HG02981 (cell line): Measurements from ENCODE around the gene TMEM52B.
A peak's percentile ranks its signal among the peaks of the same experiment; 100 is the strongest.
"Not testable (repeated sequence)": the region's sequence is repeated elsewhere in the genome, so short reads cannot be mapped to it uniquely, and the experiment has no call there.

Experiments
- ATAC-seq: cut with Tn5 transposase; IDR thresholded peaks from one replicate; pipeline ENCODE4 v1.9.1; 2021; ENCODE audit warnings: mild to moderate bottlenecking, moderate library complexity; ENCODE audit not compliant: unreplicated experiment

The TMEM52B gene

DNA sequence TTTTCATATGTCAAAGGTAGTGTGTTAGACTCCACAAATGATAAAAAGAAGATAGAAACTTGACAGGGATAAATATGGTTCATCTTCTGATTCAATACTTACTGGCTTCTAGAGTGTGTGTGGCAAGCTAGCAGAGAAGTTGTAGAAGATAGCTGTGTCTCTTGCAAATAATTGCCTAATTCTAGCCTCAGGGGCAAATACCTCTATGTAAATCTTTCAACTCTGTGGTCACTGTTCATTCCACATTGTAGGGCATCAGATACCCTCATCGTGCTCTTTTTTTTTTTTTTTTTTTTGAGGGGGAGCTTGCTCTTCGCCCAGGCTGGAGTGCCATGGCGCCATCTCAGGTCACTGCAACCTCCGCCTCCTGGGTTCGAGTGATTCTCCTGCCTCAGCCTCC, 8.6 kb upstream of the TMEM52B start:
- ATAC-seq = no peak

DNA sequence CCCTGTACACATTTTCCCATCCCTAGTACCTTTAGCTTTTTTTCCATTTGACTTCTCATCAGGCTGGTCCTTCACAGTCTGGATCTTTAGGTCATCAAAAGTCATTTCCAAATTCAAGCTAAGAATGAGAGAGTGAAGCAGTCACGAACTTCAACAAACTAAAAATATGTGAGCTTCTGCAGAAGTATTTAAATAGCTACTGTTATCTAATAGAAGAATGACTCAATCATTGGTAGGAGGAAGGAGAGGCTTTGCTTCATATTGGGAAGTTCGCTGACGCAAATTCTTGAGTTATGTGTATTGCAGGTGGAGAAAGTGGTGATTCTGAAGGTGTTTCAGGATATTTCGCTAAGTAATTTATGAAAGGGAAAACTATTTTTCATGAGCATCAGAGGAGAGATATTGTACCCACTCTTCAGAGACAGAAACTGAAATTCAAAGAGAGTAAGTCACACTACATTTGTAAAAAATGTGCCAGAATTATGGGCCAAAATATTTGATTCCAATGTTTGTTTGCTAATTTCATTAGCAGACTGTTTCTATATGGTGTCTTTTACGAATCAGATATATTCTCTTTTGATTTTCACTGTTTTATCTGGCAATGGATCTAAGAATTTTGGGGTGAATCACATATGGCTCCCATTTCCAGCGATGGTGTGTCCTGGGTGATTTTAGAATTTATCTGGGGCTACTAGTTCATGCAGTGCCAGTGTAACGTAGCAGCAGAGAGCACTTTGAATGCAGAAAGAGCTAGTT, 6.7 kb upstream of the TMEM52B start, which contains the start of gene OLR1:
Gene OLR1 (minus strand): TSS at position 160 of the 756 bp plus-strand sequence. CDS start 55 bp downstream, at position 105.
- no peak for ATAC-seq

DNA sequence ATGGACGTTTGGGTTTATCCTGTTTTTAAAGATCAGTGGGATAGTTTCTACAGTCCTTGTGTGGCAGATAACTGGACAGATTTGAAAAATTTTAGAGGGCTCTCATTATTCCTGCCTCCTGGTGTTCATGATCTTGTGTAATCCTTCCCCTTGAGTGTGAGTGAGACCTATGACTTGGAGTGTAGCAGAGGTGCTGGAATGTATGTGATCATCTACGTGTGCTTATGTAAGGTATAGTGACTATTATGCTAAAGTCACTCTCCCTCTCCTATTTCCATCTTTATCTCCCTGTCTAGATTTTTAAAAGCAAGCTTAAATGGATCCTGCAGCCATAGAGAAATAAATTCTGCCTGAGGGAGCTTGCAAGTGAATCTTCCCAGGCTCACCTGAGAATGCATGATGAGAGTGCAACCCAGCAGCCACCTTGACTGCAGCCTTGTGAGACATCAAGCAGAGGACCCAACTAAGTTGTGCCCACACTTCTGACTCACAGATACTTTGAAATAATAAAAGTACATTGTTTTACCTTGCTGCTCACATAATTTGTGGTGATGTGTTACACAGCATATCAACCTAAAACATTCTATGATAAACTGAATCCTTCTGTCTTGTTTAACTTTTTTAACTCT, 3.7 kb upstream of the TMEM52B start:
- no peak for ATAC-seq

DNA sequence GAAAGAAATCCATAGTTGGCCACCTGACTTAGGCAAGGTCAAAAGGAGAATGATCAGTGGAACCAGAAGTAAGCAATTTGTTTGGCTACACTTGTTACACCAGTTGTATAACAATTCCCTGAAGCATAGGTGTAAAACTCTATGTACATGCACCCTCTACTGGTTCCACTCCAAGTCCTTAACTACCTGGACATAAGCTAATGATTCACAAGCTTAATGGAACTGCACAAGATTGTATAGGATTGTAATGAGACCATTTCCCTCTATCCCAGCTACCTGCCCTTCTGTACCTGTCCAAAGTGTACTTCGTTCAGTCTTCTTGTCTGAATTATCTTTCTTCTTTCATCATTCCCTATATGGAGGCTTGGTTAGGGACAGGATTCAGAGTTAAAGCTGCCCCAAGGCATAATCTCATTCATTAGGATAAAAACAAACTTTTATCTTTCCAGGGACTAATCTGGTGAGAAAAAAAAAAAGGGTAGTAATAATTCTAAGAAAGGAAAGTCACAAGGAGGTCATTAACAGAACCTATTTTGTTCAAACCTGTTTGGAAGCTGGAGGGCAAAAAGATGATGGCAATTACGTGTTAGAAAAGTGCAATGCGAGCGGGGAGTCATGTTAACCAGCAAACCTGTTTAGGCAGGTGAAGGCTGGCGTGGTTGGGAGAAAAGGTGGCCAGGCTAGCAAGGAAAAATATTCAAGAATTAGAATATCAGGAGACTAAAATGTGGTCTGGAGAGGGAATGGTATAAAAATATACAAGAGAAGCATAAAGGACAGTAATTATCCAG, 2.8 kb upstream of the TMEM52B start:
- ATAC-seq = no peak

DNA sequence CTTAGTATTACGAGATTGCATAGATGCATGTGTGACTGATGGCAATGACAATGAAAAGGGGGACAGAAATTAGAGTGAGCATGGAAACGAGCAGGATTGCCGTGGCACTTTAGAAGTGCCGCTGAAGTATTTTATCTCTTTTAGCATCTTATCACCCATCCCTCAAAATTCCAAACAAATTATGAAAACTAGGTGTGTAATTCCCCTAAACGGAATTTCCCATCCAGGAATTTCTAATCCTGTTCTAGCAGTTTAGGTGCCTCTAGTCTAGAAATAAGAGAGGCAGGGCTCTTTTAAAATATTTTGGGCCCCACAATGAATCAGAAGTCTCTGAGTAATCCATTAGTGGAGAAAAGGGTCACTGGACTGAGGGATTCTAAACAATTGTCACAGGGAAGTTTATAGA, 947 bp downstream of the TMEM52B start:
- no peak for ATAC-seq

DNA sequence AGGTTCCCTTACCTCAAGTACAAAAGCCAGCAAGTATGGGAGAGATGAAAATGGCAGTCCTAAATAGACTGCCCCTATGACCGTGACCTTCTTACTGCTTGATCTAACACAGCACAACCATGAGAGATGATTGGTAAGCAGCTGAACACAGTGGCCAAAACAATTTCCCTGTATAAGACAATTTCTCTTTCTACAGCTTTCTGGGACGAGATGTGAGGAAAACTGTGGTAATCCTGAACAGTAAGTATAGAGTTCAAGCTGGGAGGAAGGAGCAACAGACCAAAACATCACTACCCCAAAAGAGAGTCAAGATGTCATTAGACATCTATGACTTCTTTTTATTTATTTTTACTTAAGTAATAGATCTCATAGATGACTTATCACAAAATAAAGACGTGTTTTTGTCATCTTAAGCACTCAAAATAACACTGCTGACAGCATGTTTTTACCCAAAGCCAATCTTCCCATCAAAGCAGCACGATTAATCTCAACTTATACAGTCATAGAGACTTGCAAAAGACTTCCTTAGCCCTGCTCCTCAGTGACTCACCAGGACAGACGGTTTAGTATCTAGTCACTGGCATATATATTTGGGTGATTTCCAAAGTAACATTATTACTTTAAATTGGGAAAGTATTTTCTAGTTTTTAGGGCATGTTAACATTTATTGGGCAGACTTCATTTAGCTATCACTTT, 3.7 kb downstream of the TMEM52B start:
- no peak for ATAC-seq

DNA sequence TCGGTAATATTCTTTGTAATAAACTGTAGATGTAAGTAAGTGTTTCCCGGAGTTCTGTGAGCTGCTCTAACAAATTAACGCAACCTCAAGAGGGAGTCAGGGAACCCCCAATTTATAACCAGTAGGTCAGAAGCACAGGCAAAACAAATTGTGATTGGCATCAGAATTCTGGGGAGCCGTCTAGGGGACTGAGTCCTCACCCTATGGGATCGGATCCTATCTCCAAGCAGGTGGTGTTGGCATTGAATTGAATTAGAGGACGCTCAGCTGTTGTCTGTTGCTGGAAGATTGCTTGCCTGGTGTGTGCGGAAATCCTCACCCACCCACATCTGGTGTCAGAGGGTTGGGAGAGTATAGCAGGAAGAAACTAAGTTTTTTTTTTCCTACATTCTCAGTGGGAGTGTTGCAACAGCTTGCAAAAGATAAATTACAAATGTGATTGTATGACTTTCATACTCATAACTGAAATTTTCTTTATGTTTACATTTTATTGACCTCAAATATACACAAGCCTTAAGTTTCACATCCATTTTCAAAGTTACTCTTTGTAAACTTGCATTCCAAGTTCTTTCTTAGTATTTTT, 5.5 kb downstream of the TMEM52B start:
- no peak for ATAC-seq

DNA sequence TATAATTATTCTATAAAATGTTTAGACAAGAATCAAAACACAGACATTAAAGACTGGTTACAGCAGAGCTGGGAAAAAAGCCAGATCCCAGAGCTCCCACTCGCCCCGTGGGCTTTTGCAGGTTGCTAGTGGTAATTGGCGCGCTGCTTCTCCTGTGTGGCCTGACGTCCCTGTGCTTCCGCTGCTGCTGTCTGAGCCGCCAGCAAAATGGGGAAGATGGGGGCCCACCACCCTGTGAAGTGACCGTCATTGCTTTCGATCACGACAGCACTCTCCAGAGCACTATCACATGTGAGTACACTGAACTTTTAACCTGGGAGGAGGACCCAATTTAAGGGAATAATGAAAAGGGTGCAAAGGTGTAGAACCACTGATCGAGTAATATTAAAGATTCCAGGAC, 7.5 kb downstream of the TMEM52B start:
- no peak for ATAC-seq

DNA sequence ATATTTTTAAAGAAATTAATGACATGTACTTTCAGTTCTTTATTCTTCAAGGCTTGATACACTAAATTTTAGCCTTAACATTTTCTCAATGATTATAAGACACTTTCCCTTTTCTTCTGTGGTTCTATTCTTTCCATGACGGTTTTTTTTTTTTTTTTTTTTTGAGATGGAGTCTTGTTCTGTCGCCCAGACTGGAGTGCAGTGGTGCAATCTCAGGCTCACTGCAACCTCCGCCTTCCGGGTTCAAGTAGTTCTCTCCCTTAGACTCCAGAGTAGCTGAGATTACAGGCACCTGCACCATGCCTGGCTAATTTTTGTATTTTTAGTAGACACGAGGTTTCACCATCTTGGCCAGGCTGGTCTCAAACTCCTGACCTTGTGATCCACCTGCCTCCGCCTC, 8.1 kb downstream of the TMEM52B start:
- not testable (repeated sequence) for ATAC-seq

DNA sequence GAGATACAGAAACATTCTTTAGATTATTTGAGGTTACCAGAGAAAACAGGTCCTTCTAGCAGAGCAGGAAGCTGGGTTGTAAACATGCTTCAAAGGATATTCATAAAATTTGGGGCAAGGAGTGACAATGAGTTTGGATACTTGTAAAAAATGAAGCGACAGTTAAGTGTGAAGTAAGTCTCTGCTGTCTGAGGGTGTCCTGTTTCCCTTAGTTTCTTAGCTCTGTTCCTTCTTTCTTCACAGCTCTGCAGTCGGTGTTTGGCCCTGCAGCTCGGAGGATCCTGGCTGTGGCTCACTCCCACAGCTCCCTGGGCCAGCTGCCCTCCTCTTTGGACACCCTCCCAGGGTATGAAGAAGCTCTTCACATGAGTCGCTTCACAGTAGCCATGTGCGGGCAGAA, 10.8 kb downstream of the TMEM52B start:
- no peak for ATAC-seq

DNA sequence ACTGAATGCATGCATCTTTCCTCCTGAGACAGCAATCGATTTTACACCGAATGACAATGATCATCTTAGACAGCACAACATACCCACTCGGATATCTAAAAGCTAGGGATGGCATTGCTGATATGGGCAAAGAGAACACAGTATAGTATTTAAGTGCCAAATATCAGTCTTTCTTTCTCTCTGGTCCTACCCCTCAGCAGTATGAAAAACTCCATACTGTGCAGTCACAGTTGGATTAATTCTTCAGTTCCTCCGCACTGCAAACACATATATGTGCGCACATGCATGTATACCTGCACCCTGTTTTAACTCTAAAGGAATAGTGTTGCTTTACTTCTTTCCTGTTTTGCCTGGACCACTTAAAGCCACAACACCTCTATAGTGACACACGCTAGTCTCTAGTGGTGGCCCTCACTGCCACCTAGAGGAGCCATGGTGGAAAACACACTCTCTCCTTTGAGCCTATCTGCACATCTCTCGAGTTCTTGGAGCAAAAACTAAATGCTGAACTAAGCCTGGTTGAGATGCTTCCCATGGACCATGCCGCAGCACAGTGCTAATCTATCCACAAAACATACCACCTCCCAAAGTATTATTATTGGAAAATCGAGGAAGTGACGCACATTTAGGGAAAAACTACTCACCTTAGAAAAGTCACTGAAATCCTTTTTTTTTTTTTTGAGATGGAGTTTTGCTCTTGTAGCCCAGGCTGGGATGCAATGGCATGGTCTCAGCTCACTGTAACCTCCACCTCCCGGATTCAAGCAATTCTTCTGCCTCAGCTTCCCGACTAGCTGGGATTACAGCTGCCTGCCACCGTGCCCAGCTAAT, 11.9 kb downstream of the TMEM52B start:
- peak; percentile 81 for ATAC-seq

DNA sequence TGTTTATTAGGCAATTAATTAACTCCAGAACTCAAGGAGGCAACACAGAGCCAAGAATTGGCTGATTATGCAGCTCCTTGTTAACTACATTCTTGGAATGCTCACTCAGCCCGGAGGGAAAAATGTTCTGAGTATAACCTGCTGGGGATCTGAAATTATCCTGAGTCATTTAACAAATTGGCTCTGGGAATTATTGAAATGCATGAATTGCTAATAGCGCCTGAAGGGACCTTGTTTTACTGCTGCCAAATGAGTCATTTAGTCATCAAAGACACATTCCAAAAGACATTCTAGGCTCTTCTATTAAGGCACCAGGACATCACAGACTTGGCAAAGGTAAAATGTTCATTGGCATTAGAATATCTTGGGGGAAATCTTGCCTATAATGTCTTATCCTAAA, 13.0 kb downstream of the TMEM52B start:
- no peak for ATAC-seq

DNA sequence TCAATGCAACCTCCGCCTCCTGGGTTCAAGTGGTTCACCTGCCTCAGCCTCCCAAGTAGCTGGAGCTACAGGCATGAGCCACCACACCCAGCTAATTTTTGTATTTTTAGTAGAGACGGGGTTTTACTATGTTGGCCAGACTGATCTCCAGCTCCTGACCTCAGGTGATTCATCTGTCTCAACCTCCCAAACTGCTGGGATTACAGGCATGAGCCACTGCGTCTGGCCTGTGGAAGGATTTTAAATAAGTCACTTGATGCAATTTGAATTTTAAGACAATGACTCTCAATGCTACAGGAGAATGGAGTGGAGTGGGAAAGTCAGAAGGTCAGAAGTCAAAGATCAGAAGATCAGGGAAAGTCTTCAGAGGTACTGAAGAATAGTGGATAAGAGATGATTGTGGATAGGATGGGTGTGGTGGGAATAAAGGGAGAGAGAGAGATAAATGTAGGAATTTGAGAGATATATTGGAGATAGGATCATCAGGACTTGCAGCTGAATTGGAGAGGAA, 15.4 kb downstream of the TMEM52B start:
- ATAC-seq = no peak

DNA sequence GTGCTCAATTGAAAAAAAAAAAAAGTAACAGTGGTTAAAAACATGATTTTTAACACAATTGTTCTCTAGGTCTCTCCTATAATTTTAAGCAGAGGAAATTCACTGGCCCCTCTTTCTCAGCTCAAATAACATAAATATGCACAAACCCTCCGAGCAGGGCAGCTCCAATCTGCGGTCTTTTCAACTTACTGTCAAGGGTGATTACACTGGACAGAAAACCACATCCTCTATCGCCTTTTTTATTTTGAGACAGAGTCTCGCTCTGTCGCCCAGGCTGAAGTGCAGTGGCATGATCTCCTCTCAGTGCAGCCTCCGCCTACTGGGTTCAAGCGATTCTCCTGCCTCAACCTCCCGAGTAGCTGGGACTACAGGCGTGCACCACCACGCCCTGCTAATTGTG, 17.4 kb downstream of the TMEM52B start:
- peak; percentile 90 for ATAC-seq

DNA sequence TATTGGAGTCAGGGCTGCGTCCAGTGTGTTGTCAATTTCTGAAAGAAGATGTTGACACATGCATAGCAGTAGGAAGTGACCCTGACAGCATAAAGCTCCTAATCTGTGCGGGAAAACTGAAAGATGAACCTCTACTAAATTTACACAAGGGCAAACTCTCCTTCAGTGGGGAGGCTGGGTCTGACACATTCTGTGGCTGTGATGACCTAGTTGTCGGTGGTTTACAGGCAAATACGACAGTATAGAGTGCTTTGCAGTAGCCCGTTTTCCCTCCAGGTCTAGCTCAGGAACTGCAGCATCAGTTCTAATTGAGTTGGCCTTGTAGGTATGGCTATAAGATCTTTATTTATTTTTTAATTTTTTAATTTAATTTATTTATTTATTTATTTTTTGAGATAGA, 19.0 kb downstream of the TMEM52B start:
- no peak for ATAC-seq

DNA sequence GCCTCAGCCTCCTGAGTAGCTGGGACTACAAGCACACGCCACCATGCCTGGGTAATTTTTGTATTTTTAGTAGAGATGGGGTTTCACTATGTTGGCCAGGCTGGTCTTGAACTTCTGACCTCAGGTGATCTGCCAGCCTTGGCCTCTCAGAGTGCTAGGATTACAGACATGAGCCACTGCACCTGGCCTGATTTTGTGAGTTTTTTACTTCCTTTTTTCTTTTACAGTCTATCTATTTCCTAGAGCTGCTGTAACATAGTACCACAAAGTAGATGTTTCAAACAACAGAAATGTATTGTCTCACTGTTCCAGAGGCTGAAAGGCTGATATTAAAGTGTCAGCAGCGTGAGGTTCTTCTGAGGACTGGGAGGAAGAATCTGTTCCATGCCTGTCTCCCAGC, 25.7 kb downstream of the TMEM52B start:
- not testable (repeated sequence) for ATAC-seq

DNA sequence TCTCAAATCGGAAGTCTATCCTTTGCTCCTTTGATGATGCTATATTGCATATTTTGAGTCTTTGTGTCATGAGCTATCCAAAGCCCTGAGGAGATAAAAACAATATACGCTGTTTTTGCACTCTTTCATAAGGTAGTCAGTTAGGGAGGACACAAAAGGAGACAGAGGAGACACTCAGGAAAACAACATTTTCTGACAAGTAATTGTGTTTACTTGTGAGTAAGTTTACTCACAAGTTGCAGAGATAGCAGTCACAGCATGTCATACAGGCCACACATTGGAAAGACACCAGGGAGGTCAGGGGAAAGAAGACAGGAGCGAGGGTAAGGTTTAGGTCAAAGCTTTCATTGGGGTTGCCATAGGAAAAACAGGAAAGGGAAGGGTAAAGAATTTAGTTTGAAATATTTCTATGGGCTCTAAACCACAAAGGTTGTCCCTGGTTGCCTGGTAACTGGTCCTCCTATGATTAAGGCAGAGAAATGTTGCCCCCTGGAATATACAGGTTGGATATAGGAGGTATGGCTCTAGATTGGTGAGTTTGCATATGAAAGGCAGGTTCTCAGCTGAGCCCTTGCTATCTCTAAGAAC, 26.5 kb downstream of the TMEM52B start:
- no peak for ATAC-seq

DNA sequence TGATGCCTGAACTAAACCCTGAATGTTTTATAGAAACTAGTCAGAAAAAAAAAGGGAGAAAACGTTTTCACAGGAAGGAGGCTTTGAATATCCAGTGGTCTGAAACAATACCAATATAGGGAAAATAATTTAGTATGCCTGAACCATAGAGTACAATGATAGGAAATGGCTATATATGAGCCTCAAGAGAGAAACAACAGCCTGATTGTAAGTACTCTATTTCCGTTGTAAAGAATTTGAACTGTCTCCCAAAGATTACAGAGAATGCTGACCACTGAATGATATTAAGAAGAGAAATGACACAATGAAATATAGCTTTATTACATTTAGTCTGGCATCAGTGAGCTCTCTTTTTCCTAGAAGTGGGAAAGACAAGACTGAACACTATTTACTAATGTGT, 28.3 kb downstream of the TMEM52B start:
- no peak for ATAC-seq

DNA sequence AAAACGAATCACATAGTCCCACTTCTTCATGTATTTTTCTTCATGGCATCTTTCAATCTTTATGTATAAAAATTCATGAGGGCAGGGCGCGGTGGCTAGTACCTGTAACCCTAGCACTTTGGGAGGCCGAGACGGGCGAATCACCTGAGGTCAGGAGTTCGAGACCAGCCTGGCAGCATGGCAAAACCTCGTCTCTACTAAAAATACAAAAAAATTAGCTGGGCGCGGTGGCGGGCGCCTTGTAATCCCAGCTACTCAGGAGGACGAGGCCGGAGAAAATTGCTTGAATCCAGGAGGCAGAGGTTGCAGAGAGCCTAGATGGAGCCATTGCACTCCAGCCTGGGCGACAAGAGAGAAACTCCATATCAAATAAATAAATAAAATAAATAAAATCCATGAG, 31.4 kb downstream of the TMEM52B start:
- ATAC-seq = no peak
